DND-41 (cell line): ENCODE results near the gene SLC25A6.

Experiments used
- CTCF ChIP-seq: IDR thresholded peaks from 2 replicates; pipeline ENCODE4 v1.5.1; 2012; ENCODE audit warnings: borderline replicate concordance, low read length, moderate library complexity, mild to moderate bottlenecking; ENCODE audit not compliant: poor library complexity, severe bottlenecking; ENCODE audit errors: extremely low read depth
- EZH2 ChIP-seq: IDR thresholded peaks from 3 replicates; pipeline ENCODE4 v1.6.1; 2012; ENCODE audit warnings: borderline replicate concordance, low read depth, mild to moderate bottlenecking, moderate library complexity, low read length, inconsistent platforms; ENCODE audit not compliant: severe bottlenecking

GRCh38 chrX:1389993-1390285 is 2.0 kb downstream of the SLC25A6 start:
- no peak for TF ChIP-seq CTCF
- TF ChIP-seq EZH2: no peak
